Mucosa of descending colon (tissue), 3 donors: ENCODE data around the gene ITGAL. TPM values are rescaled to one million over a fixed set of nuclear protein-coding genes. Genes with fewer than 3 reads are reported as not detected.

Source experiments
- ATAC-seq: fragments of 200-7000 bp; cut with Tn5 transposase; one replicate; pipeline ENCODE4 v1.9.1; 2020; ENCODE audit warnings: mild to moderate bottlenecking, moderate library complexity
- DNase-seq, 3 donors: peaks; one replicate each; pipeline ENCODE4 v3.0.0-alpha.2; 2020
- H3K36me3 ChIP-seq: fragments of 200-600 bp; one replicate; pipeline ENCODE4 v1.8.0; 2021; ENCODE audit warnings: low read depth, mild to moderate bottlenecking
- H3K4me1 ChIP-seq: fragments of 200-600 bp; one replicate; pipeline ENCODE4 v1.8.0; 2021; ENCODE audit warnings: low read depth, mild to moderate bottlenecking
- H3K4me3 ChIP-seq: fragments of 200-600 bp; one replicate; pipeline ENCODE4 v1.8.0; 2021; ENCODE audit warnings: mild to moderate bottlenecking
- H3K9me3 ChIP-seq: fragments of 200-600 bp; one replicate; pipeline ENCODE4 v1.8.0; 2021; ENCODE audit warnings: mild to moderate bottlenecking
- intact Hi-C, 2 donors: fragments of 100-400 bp; cut with DNase I in 1 of 2; cut with micrococcal nuclease in 1 of 2; formaldehyde crosslinking; loops; one replicate each; pipeline versions ENCODE4 v1.11.0 to v1.11.1; 2022; cut with DNase I, micrococcal nuclease
- total RNA-seq, 3 donors: library from RNA; stranded (reverse); fragmentation: NEBNext Ultra II Directional in 2 of 3; extraction: Animal tissue kit (Norgen Biotek cat#: 25700) in 2 of 3; gene quantifications; one replicate each; pipeline versions ENCODE4 v1.2.1 to v1.2.4, GENCODE V29; 2021 to 2023
- TF ChIP-seq, protein P1 (sequence below): fragments of 200-600 bp; IDR thresholded peaks from one replicate; pipeline ENCODE4 v1.8.0; 2022; ENCODE audit warnings: antibody characterized with exemption, mild to moderate bottlenecking
- donor health status: DM: no; HTN: no; CAD: no; lungs with moderate emphysema.
- donor health status: DM: no; HTN: no; CAD: no.
- donor health status: DM: no; HTN: yes; CAD: no.

Gene ITGAL
- total RNA-seq, 3 donors from 2014 or later: 8.1 to 14.8 (median 8.5) TPM

DNA sequence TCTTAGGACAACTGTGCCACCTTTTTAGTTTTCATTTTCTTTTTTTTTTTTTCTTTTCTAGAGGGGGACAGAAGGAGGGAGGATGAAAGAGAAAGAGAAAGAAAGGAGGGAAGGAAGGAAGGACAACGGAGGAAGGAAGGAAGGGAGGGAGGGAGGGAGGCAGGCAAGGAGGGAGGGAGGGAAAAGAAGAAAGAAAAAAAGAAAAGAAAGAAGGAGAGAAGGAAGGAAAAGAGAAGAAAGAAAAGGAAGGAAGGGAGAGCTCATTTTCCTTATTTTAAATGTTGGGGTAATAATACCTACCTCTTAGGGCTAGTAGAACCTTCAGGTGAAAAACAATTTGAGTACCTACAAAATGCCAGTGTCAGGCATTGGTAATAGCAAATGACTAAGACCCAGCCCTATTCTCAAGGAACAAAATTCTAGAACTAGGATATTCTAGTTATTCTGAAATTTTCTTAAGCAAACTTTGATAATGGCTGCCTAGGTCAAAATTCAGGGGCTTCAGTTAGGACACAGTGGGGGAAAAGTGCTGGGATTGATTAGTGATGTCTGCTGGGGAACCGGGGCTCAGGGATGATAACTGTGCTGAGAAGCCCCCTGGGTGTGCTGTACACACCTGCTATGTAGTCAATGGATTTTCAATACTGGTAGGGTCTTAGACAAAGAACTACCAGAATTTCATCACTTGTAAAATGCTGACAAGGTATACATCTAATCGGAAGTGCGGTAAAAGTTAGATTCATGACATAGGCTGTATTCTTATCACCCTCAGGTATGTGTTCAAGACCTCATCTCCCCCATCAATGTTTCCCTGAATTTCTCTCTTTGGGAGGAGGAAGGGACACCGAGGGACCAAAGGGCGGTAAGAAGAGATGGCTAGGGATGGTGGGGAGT lies 31.1 kb downstream of the ITGAL start:
- ATAC-seq (no peak), DNase-seq (no peak)
- Histone ChIP-seq H3K4me3 (no peak overlapping the region), H3K4me1 (no peaks in the 10 kb centered on the region), H3K9me3 (no peaks in the 10 kb centered on the region), H3K36me3 (no peaks in the 10 kb centered on the region)
- TF ChIP-seq, protein P1, sequence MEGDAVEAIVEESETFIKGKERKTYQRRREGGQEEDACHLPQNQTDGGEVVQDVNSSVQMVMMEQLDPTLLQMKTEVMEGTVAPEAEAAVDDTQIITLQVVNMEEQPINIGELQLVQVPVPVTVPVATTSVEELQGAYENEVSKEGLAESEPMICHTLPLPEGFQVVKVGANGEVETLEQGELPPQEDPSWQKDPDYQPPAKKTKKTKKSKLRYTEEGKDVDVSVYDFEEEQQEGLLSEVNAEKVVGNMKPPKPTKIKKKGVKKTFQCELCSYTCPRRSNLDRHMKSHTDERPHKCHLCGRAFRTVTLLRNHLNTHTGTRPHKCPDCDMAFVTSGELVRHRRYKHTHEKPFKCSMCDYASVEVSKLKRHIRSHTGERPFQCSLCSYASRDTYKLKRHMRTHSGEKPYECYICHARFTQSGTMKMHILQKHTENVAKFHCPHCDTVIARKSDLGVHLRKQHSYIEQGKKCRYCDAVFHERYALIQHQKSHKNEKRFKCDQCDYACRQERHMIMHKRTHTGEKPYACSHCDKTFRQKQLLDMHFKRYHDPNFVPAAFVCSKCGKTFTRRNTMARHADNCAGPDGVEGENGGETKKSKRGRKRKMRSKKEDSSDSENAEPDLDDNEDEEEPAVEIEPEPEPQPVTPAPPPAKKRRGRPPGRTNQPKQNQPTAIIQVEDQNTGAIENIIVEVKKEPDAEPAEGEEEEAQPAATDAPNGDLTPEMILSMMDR: no peak
- intact Hi-C loops: no loop called here

DNA sequence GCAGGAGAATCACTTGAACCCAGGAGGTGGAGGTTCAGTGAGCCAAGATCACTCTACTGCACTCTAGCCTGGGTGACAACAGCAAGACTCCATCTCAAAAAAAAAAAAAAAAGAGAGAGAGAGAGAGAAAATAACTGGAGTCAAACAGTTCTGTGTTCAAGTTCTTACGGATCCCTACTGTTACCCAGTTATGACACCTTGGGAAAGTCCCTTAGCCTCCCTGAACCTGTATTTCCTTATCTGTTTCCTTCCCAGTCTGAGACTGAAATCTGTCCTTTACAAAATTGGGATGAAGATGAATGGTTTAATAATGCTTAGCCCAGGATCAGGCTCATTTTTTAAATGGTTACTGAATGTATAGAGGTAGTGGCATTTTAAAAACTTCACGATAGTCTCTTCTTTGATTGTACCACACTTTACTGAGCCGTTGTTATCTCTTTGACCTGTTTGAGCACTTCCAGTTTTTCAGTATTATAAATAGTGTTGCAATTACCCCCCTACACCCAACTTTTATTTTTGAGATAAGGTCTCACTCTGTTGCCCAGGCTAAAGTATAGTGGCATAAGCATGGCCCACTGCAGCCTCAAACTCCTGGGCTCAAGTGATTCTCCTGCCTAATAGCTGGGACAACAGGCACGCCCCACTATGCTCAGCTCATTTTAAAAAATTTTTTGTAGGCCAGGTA lies 36.7 kb downstream of the ITGAL start:
- no peak for DNase-seq
- TF ChIP-seq, protein P1: no peak
- ATAC-seq: peak; percentile 73
- Histone ChIP-seq H3K9me3 (no peaks in the 10 kb centered on the region), H3K36me3 (no peaks in the 10 kb centered on the region), H3K4me3 (no peak overlapping the region), H3K4me1 (no peaks in the 10 kb centered on the region)
- intact Hi-C loops: no loop called here

DNA sequence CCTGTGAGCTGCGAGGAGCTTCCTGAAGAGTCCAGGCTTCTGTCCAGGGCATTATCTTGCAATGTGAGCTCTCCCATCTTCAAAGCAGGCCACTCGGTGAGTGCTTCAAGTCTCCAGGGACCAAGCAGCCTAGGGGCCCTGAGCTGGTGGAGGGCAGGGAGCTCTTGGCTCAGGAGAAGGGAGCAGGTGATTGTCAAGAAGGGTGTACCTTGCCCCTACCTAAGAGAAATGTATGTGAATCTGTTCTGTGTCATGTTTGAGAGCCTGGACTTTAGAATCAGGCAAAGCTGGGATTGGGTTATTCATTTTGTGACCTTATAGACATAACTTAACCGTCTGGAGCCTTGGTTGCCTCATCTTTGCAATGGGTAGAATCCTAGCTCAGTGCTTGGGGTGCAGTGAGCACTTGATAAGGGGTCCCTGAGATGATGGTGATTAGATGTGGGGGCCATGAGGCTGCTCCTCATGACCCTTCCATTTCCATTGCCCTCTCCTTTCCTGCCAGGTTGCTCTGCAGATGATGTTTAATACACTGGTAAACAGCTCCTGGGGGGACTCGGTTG lies 37.9 kb downstream of the ITGAL start:
- H3K4me1 ChIP-seq: no peaks in the 10 kb centered on the region
- no peaks in the 10 kb centered on the region for H3K36me3 ChIP-seq
- intact Hi-C loops: no loop called here
- H3K9me3 ChIP-seq: no peaks in the 10 kb centered on the region
- ATAC-seq (peak; percentile 69), DNase-seq (no peak)
- TF ChIP-seq, protein P1: no peak
- H3K4me3 ChIP-seq: no peak overlapping the region

DNA sequence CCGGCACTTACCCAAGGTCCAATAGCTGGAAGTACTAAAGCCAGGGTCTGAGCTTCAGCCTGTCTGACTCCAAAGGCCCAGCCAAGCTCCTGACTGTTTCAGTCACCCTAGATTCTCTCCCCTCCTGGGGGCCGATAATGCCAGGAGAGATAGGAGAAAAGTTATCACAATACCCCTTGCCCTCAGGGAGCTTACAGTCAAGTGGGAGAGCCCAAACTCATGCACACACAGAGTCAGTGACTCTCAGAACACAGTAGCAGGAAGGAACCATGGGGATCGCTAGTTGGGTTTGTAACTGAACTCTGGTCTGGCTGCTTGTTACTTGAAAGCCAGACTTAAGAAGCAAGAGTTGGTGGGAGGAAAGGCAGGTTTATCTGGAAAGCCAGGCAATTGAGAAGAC lies 39.0 kb downstream of the ITGAL start:
- Histone ChIP-seq H3K36me3 (no peaks in the 10 kb centered on the region), H3K4me1 (no peaks in the 10 kb centered on the region), H3K9me3 (no peaks in the 10 kb centered on the region), H3K4me3 (no peak overlapping the region)
- TF ChIP-seq, protein P1: no peak
- no peak for ATAC-seq
- no peak for DNase-seq
- intact Hi-C loops: no loop called here

DNA sequence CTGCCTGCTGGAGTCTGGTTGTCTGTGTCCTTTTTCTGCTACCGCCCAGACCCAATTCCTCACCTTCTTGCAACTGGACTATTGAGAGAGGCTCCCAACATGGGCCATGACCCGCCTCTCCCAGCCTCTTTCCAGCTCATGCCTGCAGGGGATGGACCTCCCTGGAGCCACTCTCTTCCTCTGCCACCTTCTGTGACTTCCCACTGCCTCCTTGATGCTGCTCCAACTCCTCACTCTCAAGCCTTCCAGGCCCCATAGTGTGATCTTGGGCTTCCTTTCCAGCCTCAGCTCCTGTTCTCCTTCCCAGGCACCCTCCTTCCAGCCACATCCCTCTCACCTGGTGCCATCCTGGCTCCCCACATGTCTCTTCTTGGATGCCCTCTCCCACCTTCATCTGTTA lies 42.7 kb downstream of the ITGAL start:
- DNase-seq (no peak), ATAC-seq (no peak)
- TF ChIP-seq, protein P1: no peak
- Histone ChIP-seq H3K4me1 (no peaks in the 10 kb centered on the region), H3K36me3 (no peaks in the 10 kb centered on the region), H3K4me3 (no peak overlapping the region), H3K9me3 (no peaks in the 10 kb centered on the region)
- intact Hi-C loops: no loop called here
